OCI-M1 (cell line): ENCODE measurements around the gene EVC2.

Experiments
- DNase-seq: peaks from one replicate; lab custom pipeline; 2025; lab: John Stamatoyannopoulos, UW

EVC2 gene

DNA sequence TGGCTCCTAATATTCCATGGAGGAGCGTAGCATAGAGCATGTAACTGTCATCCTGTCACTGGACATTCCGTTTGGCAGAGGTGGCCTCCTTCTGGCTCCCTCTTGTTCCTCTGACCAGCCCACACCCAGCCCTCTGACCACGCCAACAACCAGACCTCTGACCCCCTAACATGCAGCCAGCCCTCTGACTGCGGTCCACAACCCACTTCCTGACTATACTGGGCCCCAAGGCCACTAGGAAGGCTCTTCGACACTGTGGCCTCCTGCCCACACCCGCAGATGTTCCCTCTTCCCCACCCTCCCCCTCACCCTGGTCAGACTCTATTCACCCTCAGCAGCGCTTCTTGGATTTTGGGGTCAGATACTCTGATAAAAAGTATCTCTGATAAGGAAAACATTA, 141.4 kb downstream of the EVC2 start:
- DNase-seq, result no peak

DNA sequence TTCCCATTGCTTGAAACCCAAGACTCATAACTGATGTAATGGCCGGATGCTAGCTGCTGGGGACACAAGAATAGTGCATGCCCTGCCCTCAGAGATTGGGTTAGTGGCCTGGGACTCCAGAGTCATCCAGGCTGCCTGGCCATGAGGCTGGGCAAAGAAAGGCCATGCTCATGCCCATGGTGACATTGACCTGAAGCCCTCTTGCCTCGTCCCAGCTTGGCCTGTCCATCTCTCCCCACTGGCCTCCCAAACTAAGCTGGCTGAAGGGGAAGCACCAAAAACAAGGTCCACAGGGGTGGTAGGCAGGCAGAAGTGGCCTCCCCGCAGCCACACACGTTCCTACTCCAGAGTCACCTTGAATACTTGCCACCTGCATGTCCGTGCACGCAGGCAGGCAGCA, 141.8 kb downstream of the EVC2 start:
- no peak for DNase-seq

DNA sequence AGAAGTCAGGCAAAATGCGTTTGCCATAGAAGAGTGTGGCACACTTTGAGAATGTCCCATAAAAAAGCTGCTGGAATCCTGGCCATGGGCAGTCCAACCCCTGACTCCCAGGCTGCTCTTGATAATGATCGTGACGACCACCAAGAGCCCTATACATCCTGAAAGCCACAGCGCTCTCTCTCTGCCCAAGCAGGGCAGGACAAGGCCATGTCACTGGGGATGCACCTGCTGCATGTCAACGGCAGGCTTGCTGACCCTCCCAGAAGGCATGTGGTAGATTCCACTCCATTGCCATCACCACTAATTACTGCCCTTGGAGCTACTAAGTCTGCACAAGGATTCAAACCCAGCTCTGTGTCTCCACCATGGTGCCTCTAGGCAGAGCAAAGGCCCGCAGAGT, 144.5 kb downstream of the EVC2 start:
- no peak for DNase-seq

DNA sequence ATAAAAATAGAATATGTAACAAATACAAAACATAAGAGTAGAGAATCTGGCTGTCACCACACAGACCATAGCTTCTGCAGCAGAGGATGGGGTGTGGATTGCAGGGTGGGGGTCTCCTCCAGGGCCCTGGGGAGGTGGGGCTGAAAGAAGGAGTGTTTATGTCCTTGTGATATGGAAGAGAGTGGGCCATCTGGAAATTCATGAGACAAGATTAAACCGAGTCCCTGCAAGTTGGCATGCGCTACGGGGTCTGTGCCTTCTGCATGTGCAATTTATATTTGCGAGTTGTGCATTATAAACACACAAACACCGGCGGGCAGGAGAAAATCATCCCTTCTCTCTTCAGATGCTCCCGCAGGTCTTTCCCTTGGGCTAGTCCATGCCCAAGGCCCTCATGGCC, 145.9 kb downstream of the EVC2 start:
- DNase-seq, result no peak

DNA sequence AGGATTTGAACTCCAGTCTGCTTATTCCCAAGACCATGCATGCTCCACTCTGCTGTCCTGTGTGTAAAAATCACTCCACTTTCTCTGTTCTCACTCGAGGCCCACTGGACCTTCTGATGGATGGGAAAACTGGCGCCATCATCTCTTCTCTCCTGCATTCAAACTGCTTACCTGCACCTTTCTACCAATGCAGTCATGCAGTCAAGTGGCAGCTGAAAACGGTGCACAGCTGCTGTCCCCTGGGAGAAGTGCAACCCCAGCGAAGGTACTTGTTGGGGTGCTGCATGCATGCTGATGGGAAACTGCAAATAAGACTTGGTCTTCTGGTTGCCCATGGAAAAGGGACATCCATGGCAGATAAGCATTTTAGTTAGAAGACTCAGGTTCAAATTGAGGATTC, 147.1 kb downstream of the EVC2 start:
- DNase-seq, result no peak

DNA sequence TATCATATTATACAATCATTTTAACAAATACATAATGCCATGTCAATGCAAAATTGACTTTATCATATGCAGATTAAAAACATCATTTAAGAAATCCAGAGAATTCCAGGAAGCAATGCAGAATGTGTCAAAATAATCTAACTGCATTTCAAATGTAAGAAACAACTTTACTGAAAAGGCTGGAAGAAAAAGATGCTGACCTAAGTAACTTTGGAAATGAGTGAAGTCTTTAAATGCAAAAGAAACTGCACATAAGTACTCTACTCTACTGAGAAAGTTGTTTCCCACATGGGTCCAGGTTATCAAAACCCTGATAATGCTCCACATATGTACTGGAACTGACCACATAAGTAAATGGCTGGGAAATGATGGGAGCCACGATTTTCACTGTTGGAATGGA, 149.9 kb downstream of the EVC2 start:
- no peak for DNase-seq

DNA sequence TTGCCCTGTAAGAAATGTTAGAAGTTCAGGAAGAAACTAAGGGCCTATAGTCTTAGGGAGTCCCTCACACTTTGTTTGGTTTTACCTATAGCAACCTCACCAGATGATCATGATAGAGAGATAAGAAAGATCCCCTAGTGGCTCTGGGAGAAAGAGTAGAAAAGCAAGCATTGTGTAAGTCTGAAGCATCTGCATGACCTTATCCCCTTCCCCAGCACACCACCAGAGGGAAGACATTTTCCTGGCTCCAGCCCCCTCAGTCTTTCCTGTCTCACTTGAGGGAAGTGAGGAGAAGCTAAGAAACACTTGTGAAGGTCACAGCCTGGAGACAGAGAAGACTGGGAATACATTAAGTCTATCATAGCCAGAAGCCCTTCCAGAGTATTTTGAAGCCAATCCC, 154.0 kb downstream of the EVC2 start:
- no peak for DNase-seq

DNA sequence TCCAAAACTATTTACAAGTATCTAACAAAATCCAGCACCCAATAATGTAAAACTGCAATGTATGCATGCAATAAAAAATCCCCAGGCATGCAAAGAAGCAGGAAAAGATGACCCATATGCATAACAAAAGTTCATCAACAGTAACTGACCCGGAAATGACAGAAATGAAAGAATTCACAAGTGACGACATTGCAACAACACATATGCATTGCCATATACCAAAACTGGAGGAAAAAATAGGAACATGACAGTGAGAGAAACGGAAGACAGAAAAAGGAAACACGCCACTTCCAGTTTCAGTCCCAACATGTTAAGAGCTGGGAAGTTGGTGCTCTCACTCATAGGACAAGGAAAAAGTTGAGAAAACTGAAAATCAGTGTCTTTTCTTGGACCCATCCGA, 154.6 kb downstream of the EVC2 start:
- no peak for DNase-seq

DNA sequence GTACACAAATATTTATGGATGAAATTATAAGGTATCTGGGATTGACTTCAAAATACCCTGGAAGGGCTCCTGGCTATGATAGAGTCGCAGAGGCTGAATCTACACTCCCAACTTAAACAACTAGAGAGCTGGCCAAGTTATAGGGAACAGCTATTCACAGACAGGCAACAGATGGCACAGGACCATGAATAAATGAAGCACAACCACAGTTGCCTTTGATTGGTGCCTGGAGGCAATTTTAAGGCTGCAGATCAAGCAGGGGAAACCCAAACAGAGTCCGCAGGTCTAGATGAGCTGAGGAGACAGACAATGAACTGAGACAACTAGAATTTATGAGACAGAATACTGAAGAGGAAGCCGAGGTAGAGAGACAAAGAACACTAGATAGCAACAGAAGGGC, 155.9 kb downstream of the EVC2 start:
- no peak for DNase-seq

DNA sequence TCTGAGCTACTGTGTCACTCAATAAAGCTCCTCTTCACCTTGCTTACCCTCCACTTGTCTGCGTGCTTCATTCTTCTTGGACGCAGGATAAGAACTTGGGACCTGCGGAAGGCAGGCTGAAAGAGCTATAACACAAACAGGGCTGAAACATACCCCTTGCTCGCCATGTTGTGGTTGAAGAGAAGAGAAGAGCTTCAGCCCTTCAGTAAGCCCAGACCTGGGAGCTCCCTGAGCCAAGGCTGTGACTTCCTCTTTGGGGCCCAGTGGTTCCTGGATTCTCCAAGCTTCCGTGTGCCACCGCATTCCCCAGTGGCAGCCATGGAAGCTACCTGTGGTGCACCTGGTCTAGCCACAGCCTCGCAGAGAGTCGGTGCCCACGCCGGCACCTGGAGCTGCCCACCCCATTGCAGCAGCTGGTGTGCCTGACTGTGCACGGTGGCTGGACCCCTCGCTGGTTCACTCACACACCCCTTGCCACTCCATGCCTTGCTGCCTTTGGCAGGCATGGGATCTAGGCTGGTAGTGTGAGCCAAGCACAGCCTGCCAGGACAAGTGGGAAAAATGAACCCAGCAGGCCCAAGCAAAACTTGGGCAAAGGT, 160.6 kb downstream of the EVC2 start:
- DNase-seq, result no peak

DNA sequence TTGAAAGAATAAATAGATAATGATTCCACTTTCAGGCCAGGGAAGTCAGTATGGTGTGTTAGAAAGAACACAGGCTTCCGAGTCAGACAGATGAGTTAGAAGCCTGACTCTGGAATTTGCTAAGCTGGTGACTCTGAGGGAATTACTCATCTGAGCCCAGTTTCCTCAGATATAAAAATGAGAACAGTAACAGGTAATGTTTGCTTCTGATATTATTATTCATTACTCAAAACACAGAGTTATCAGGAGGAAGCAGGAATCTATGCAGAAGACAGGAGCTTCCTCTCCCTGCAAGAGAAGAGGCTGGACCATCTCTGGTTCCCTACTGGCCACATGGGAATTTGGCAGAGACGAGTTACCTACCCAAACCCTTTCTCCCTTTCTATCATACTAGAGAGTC, 163.1 kb downstream of the EVC2 start:
- DNase-seq, result no peak

DNA sequence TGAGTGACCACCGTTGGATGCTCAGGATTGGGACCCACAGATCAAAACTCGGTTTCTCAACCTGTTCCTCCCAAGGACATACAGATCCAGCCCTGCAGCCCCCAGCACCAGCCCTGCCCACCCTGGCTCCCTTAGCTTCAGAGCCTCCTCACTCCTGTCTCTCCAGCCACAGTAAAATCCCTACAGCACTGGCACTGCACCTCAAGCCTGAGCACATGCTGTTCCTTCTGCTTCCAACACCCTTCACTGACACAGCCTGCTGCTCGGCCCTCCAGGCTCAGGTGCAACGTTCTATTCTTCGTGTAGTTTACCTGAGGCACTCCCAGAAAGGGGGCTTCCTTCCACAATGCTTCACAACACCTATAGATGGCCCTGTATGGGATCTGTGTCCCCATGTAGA, 163.6 kb downstream of the EVC2 start:
- no peak for DNase-seq

DNA sequence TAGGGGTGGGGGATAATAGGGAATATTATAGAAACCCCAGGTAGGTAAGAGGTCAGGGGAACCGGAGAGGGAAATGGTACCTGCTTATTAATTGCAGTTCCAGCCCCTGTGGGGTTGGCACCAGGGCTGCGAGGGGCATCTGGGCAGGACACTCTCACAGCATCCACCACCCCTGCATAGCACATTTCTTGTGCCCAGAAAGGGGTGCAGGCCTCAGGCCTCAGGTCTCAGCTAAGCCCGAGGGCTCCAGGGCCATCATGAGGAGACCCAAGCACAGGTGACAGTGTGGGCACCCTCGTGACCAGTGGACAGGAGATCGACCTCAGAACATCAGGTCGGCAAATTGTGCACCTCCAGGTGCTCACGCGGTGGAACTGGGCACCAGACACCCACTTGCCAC, 164.7 kb downstream of the EVC2 start:
- DNase-seq, result no peak

DNA sequence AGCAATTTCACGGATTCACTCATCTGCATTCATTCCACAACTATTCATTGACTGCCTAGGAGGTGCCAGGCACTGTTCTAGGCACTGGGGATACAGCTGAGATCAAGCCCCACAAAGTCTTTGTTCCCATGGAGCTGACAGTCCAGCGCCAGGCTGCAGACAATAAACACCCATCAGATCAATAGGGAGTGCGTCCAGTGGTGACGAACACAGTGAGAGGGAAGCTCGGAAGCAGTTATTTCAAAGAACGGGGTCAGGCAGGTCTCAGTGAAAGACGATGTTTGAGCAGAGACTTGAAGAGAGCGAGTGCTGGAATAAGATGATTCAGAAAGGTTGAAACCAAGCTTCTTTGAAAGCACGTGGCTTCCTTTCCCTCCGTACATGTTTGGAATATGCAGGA, 167.2 kb downstream of the EVC2 start:
- no peak for DNase-seq

DNA sequence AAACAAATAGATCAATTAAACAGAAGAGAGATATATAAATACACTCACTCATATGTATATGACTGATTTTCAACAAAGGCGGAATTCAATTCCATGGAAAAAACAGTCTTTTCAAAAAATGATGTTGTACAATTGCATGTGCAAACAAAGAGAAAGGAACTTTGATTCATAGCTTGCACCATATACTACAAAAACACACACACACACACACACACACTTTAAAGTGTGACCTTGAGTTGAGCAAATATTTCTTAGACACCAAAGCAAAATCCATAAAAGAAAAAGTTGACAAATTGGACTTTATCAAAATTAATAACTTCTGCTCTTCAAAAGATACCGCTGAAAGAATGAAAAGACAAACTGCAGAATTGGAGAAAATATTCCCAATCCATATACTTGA, 168.8 kb downstream of the EVC2 start:
- no peak for DNase-seq

DNA sequence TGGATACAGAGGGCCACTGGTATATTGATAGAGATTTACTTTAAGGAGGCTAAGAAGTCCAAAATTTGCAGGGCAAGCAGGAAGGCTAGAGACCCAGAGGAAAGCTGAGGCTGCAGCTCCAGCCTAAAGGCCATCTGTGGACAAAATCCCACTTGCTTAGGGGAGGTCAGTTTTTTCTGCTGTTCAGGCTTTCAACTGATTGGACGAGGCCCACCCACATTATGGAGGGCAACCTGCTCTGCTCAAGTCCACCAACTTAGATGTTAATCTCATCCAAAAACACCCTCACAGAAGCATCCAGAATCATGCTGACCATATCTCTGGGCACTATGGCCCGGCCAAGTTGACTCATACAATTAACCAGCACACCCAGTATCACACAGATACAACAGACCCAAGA, 176.3 kb downstream of the EVC2 start:
- DNase-seq, result no peak

DNA sequence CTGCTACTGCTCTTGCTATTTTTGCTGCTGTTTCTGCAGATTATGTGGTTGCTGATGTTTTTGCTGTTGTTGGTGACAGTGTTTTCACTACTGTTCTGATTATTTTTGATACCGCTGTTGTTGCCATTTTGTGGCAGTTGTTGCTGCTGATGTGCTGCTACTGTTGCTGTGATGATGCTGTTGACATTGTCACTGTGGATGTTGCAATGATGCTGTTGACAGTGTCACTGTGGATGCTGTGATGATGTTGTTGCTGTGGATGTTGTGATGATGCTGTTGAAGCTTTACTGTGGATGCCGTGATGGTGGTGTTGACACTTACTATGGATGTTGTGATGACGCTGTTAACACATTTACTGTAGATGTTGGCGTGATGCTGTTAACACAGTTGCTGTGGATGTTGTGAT, 180.3 kb downstream of the EVC2 start:
- DNase-seq, result no peak

DNA sequence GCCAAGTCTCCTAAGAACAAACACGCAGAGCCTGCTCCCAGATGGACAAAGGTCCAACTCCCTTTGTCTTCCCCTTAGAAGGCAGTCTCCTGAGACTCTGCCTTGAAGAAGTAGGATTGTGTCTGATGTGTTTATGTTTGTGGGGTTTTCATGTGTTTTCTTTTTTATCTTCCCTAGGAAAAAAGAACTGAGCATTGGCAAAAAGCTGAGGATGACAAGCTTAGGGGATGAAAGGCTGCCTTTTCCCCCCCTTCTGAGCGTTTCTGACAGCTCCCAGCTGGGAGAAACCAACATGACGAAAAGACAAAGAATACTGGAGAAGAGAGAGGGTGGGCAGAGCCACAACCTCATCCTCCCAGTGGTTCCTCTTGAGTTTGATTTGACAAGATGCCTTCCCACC, 181.1 kb downstream of the EVC2 start:
- no peak for DNase-seq

DNA sequence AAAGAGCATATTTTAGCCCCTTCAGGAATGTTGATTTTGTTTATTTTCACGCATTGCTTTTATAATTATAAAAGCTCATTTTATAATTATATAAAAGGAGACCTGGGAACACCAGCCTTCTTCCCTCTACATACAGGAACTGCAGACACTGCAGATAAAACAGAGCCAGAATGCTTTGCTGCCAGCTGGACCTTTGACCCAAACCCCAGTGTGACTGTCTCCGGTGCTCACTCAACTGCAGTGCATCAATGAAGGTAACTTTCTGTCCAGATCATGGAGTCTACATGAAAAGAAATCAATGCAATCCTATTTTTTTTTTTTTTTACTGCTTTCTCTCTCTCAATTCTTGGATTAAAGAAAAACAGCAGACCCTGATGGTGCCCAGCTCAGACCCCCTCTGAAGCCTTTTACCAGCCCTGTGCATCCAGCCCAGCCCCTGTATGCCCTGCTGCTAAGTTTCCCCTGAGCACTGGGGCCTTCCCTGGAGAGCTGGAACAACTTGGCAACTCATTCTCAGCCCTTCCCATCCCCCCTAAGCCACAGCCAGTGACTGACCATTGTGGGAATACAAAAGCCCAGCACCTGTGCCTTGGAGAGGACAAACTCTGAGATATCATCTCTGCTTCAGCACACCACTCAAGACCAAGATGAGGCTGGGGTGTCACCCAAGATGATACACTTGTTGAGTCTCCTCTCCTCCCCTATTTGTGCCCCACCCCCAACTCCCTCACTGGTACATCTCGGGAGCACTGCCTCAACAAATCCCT, 182.1 kb downstream of the EVC2 start:
- DNase-seq, result no peak

DNA sequence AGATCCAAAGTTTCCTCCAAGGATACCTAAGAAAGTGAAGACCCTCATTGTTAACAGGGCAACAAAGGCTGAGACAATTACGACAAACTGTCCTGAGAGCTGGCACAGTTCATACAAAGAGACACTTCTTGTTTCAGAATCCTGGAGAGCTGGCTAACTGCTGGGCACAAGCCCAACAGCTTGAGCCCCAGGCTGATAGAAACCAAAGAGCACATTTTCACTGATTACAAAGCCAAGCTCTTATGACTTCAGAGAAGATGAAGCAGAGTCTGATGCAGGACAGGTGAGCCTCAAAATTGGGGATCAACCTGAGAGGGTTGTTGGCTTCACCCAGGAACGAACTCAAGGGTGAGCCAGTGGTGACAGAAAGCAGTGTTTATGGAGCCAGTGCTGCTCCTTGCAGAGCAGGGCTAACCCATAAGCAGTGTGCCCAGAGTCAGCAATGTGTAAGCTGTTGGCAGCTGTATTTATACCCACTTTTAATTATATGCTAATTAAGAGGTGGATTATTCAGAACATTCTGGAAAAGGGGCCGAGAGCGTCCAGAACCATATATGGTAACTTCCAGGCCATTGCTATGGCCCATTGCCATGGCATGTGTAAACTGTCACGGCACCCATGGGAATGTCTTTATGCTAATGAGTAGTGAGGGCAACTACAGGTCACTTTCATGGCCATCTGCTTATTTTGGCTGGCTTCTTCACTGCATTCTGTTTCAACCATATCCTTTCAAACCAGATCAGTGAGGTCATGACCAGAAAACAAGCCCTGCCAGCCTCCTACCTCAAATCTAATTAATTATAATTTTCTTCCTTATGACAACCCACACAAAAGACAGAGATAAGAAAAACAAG, 183.7 kb downstream of the EVC2 start:
- DNase-seq, result no peak

DNA sequence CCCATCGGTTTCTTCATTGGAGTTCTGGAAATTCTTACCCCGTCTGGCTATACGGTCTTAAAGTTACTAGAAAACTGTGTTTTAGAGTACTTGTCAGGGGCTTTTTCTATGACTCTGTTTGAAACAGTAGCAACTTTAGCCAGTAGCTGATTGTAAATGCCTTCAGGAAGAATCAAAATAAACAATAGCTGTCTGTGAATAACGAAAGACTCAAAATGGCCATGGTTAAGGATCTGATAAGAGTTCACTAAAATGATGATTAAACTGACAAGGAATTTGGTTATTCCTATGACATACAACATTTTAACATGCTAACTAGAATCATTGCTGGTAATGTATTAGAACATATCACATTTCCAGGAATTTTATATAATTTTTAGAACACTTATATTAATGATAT, 191.0 kb downstream of the EVC2 start:
- no peak for DNase-seq

DNA sequence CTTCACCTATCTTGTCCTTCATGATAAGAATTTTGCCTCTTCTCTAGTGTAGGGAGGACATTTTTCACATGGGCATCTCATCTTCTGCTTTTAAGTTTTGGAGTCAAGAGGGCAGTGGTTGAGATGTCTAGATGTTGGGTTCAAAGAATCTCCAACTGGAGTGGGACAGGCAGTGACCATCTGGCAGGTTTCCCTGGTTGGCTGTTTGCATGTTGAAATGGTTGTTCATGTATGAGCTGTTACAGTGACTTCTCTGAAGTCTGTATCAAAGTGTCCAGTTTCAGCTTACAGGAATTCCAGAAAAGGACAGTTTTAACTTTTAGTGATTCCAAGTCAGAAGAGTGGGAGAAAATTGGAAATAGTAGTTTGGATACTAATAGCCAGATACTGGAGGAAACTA, 192.7 kb downstream of the EVC2 start:
- DNase-seq, result no peak
